Measurements from ENCODE around the gene ENTPD7. TPM values are rescaled to one million over a fixed set of nuclear protein-coding genes. Genes with fewer than 3 reads are reported as not detected.

ENTPD7 gene
- total and polyA plus RNA-seq, 10 of the 15 experiments (the other 5 are each of a cell fraction or from before 2014, with no cell fraction given) = 0.73 to 6.7 (median 5.2) TPM

GRCh38 chr10:99611326-99611725 lies 48.0 kb upstream of the ENTPD7 start:
- ChIA-PET POLR2A (no interaction called here), SMC1A (ENCODE audit: uncharacterized antibody, unreplicated experiment) (interaction anchor here (0.9 to 2.4 kb wide), 6 partner anchors 9 to 175 kb away, joined by 4 to 36 read pairs (median 7); no protein-coding TSS in a partner anchor), RAD21 (ENCODE audit: unreplicated experiment) (interaction anchor here (2.5 to 8.4 kb wide), 3 partner anchors 51 to 219 kb away, joined by 7 to 70 read pairs (median 9); no protein-coding TSS in a partner anchor), CTCF (interaction anchor here (0.6 to 12.7 kb wide), 17 partner anchors 9 to 223 kb away, joined by 3 to 233 read pairs (median 7); partner anchors contain the start of genes GOT1 and SLC25A28)
- ATAC-seq (no peak), FAIRE-seq (no peak), DNase-seq (ENCODE audit: low read depth, low spot score) (no peak)
- Histone ChIP-seq H3K9me3 (replicated peaks; ENCODE audit: control insufficient read depth, insufficient read depth, low read length) (no peaks in the 10 kb centered on the region), H3K4me3 (no peak overlapping the region), H3K9ac (ENCODE audit: control insufficient read depth, insufficient read depth, low read length) (no peak overlapping the region), H3K4me1 (ENCODE audit: control insufficient read depth, insufficient read depth, low read length) (no peaks in the 10 kb centered on the region), H3K27ac (ENCODE audit: control insufficient read depth, insufficient read depth) (no peak overlapping the region), H4K20me1 (ENCODE audit: control insufficient read depth, insufficient read depth) (no peaks in the 10 kb centered on the region), H3K4me2 (ENCODE audit: control insufficient read depth, insufficient read depth) (no peak overlapping the region), H3K36me3 (ENCODE audit: control insufficient read depth in 2 of 2, insufficient read depth in 2 of 2, low read length in 1 of 2) (peaks cover 8 to 9% of the 10 kb centered on the region in 2 experiments), H2AFZ (ENCODE audit: control insufficient read depth, low read depth, low read length) (no peak overlapping the region), H3K79me2 (ENCODE audit: control insufficient read depth, insufficient read depth, low read length) (peaks cover 5% of the 10 kb centered on the region), H3K27me3 (replicated peaks in 1 of 2; ENCODE audit: control insufficient read depth in 2 of 2, insufficient read depth in 2 of 2, low read length in 1 of 2) (no peaks in the 10 kb centered on the region)
- in situ Hi-C loops (cut with MboI) (loop anchor here (5.0 kb wide), 2 partner anchors 179 to 219 kb away; partner anchors contain the start of gene GOT1), intact Hi-C loops (cut with micrococcal nuclease; ENCODE audit: unreplicated experiment) (no loop called here)
- TF ChIP-seq ZNF687 (IDR thresholded peaks at IDR 0.05) = no peak
- TF ChIP-seq NFXL1 (IDR thresholded peaks at IDR 0.05; ENCODE audit: borderline replicate concordance) = no peak
- no peak for TF ChIP-seq CBX3 (IDR thresholded peaks at IDR 0.05; ENCODE audit: borderline replicate concordance, low read depth)
- TF ChIP-seq POU2F2 (IDR thresholded peaks at IDR 0.05; ENCODE audit: borderline replicate concordance, low read depth, low read length) = no peak
- no peak for TF ChIP-seq ASH2L (IDR thresholded peaks at IDR 0.05; ENCODE audit: borderline replicate concordance, low read depth)
- no TSS peak for BruUV-seq (replicated peaks)
- WGBS (ENCODE audit: insufficient coverage, insufficient replicate concordance, low lambda C conversion rate, missing lambda C conversion rate) = 84% methylated on average over 4 of the region's 4 CpGs
